NCI-H2227 treated with DMSO at 0.1 percent for 48 hours (cell line): Measurements from ENCODE around the gene PDXK.

Source experiments
- DNase-seq: peaks from one replicate; lab custom pipeline; 2025; lab: John Stamatoyannopoulos, UW

Gene PDXK

DNA sequence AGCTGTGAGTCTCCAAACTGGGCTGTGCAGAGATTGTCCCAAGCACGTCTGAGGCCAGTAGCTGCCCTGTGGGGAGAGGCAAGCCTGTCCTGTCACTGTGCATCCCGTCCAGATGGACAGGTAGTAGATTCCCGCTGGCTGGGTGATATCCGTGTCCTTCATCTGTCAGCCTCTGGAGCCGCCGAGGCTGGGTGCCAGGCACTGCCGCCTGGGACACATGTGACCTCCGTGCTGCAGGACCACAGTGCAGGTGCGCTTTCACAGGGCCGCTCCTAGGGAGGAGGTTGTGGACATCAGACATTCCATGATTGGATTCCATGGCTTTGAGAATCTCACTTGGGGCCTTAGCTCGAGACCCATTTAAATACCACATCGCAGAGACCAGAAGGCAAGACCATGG lies 4.7 kb downstream of the PDXK start:
- no peak for DNase-seq

DNA sequence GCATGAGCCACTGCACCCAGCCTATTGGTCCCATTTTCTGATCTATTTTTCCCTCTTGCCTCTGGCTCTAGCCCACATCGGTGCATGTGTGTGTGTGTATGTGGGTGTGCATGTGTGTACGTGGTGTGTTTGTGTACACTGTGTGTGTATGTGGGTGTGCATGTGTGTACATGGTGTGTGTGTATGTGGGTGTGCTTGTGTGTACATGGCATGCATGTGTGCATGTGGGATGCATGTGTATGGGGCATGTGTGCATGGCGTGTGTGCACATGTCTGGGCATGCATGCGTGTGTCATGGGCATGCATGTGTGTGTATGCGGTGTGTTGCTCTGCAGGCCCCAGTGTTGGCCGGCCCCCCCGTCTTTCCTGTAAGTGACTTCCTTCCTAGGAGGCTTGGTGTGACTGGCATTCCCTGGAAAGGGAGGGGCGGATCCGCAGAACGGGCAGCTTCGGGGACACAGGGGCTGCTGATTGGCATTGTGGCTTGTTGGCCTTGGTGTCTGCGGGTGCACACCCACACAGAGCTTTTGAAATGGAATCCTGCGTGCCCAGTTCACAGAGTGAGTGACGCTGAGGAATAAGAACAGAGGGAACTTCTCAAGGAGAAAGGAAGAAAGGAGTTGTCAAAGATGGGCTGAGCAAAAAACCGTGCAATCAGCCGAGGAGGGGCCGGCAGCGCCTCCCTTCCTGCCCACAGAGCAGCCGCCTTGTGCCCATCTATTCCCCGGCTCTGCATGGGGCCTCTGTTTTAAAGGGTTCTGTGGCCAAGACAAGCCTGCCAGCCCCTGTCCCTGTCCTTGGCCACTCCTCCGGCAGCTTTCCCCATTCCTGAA lies 8.0 kb downstream of the PDXK start:
- DNase-seq: no peak

DNA sequence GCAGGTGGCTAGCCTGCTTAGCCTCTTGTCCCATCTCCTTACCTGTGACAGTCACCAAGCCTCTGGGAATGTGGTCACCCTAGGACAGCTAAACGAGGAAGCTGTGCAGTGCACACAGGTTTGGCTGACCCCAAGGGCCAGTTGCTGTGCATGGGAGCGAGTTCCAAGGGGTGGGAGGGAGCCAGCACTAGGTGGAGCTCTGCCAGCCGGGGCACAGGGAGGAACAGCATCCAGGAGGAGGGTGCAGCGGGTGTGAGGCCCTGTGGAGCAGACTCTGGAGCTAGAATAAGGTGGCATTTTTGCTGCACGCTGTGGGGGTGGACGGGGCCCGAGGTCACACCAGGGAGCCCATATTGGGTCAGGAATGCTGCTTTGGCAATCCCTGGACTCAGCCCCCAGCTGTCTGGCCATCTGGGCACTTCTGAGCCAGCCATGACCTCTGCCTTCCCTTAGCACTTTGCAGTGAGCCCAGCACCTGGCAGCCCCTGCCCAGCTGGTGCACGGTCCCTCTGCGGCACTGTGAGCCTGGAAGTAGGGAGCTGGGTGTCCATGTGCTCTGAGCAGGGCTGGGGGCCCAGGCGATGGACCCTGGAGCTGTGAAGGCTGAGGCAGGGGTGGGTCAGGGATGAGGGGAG lies 8.7 kb downstream of the PDXK start:
- no peak for DNase-seq

DNA sequence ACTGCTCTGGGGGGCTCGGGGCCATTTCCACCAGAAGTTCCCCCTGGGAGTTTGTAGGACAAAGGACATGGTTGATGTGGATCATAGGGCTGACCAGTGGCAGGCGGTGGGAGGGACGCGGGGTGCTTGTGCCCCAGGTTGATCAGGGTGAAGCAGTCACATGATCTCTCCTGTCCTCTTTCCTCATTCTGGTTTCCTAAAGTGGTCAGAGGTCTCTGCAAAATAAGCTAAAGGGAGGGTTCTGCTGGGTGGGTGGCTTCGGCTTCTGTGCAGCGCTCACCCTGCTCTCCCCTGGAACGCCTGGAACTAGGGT lies 9.2 kb downstream of the PDXK start:
- DNase-seq: no peak

DNA sequence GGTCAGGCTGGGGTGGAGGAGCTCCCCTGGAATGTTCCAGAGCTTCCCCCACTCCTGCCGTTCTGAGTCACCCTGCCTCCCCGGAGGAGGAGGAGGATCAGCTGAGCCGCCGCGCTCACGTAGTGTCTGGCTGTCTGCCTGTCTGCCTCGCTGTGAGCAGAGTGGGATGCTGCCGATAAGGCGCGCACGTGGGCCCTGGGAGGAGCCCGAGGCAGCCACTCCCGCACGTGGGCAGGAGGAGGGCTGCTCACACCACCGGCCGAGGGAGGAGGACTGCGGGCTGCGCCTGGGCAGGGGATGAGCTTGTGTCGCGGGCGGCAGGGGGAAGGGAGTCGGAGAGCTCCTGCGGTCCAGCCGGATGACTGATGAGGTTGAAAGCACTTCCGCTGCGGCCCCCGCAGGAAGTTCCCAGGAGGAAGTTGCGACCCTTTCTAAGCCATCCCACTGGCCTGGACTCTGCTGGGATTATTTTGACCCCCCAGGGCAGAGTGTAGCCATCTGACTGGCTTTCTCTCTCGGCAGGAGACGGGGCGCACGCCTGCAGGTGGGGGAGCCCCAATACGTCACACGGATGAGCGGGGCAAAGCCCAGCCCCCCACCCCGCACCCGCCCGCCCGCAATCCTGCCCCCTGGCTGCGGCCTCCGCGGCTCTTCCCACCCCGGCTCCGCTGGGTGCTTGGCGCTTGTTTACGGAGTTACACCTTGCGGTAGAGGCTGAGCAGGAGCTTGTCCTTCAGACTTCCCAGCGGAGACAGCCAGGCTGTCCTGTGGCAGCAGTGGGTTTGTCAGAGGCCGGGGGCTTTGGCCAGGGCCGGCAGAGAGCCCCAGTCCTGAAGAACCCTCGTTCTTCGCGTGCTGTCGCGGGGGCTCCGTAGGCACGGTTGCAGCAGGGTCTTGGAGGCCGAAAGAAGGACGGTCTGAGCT lies 9.8 kb downstream of the PDXK start:
- peak; percentile 82 for DNase-seq

DNA sequence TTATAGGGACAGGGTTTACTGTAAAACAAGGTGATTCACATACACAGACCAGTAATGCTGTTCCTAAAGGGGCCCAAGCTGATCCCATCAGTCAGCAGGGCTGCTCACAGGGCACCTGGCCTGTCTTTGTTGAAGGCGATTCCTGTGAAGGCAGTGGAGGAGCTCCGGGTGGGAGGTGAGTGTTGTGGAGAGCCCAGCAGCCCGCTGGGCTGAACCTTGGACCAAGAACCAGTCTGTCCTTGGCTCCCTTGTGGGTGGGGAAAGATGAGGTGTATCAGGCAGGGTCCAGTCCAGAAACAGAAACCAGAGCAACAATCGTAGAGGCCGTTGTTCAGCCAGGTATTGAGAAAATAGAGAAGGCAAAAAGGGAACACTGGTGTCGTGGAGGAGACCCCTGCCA lies 12.5 kb downstream of the PDXK start:
- no peak for DNase-seq

DNA sequence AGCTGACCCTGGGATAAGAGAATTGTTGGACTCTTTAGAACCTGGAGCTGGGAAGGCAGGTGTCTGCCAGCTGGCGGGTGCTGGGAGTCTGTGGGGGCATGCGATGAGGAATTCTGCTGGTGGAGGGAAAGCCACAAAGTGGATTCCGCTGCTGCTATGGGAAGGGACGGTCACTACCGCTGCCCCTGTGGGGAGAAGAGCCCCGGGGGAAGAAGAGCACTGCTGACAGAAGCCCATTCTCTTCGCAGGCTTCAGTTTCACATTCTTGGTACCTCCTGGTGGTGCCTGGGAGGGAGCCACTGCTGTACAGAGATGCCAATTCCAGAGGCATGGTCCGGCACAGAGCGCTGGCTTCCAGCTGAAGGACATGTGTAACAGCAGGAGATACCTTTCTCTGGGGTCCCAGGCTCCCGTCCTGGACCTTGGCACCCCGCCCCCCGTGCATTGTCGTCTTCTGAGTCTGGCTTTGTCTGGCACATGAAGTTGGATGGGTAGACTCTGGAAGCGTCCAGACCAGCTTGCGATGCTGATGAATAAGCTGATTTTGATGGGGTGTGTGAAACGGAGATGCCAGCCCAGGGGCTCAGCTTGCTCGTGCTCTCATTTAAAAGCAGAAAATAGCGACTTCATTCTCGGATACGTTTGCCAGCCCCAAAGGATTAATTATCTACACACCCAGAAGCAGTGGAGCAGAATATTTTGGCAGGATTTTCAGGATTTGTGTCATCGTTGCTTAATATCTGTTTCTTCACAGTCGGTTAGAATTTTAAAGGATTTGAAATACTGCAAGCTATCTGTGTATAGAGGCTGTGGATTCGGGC lies 13.2 kb downstream of the PDXK start:
- DNase-seq: no peak

DNA sequence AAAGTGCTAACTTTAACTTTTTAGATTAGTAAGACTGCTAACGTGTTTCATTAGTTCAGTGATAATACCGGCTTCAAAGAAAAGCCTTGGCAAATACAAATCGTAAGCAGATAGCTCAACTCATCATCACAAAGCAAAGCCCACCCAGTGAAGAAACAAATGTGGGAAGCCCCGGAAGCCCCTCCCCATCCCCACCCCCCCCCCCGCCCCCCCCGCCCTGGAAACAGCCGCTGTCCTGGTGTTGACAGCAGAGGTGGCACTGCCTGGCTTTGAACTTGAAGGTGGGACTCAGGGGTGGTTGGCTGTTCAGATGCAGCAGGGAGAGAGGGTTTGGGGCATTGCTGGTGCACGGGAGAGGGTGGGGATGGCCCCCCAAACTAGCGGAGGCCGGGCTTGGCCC lies 14.1 kb downstream of the PDXK start:
- DNase-seq: no peak

DNA sequence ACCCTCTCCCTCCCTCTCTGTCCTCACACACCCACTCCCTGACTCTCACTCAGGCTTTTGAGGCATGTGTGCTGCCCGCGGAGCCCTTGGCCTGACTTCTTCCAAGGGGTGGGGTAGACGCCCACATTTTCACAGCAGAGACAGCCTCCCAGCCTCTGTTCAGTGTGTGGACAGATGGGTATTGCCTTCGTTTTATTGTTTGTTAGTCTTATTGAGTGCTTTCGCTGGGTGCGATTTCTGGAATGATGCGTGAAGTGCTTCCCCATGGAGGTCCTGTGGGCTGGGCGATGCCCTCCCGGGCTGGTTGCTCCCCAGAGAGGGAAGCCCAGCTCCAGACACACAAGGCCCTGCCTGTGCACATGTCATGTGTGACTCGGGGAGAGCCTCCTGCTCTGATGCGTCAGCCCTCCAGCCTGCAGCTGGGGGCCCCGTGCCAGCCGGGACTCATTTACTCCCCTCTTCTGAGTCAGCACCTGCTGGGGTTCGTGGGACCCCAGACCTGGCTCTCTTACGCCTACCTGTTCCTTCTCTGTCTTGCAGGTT lies 14.7 kb downstream of the PDXK start:
- DNase-seq: no peak

DNA sequence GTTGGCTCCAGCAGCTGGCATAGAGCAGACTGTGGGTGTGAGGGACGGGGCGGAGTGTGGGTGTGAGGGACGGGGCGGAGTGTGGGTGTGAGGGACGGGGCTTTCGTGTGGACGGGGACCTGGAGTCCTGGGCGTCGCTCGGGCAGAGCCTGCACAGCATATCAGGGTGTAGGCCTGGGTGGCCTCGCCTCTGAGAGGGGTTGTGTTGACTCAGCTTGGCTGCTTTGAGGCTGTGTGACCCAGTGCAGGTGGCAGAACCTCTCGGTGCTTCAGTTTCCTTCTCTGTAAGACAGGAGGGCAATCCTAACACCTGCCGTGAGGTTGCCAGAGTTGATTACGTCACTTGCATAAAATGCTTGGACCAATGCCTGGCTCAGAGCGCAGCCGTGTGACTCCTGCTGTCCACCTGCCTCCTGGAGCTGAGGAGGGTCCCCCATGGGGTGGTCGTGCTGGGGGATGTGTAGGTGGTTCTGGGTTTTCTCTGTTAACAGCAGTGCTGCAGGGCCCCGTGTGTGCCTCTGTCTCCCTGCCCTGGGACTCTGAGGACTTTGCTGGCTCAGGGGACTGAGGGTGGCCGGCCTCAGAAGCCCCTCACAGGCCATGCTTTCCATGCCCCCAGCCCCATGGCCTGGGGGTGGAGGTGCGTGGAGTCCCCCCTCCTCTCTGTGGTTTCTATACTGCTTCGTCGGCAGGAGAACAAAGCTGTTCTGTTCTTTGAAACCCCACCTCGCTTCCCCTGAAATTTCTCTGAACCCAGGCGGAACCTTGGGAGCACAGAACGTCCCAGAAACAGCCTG lies 15.4 kb downstream of the PDXK start:
- DNase-seq: no peak

DNA sequence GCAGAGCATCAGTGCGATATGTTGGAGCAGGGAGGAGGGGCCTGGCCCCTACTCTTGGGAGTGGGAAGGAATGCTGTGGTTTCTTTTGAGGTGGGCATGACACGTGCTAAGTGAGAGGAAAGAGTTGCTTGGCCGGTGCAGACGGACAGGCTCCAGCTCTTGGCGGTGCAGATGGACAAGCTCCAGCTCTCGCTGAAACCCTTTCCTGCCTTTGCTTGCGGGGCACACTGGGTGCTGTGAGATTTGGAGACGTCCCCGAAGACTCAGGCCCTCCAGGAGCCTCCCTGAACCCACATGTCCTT lies 15.9 kb downstream of the PDXK start:
- DNase-seq: no peak

DNA sequence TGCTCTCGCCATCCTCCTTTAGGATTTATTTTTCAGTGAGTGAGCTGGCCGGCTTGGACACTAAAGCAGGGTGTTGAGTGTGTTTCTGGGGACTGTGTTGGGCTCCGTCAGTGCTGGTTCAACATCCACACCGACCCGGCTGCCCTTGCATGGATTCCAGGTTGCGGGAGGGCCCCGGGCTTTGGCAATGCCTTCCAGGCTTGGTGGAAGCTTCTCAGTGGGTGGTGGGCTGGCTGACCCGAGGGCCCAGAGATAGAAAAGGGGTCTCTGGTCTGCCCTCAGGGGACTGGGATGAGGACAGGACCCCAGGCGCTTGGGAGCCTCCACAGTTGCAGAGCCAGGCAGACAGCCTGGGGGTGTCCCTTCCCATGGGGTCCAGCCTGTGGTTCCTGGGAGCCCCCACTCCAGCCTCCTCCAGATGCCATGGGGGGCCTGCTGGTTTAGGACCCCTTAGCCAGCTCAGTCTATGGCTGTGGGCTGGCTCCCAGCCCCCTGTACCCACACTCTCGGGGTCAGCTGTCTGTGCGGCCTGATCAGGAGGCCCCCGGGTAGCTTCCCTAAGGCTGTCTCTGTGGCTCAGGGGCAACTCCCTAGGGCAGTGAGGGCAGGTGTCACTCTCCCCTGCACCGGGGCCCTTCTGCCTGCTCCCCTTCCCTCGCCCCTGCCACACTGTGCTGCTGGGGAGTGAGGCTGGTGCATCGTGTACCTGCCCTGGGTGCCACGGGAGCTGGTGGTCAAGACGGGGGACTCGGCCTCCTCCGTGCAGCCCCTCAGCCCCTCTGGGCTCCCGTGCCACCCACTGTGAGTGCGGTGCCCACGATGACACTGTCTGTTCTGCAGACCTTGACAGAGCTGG lies 16.5 kb downstream of the PDXK start:
- DNase-seq: no peak

DNA sequence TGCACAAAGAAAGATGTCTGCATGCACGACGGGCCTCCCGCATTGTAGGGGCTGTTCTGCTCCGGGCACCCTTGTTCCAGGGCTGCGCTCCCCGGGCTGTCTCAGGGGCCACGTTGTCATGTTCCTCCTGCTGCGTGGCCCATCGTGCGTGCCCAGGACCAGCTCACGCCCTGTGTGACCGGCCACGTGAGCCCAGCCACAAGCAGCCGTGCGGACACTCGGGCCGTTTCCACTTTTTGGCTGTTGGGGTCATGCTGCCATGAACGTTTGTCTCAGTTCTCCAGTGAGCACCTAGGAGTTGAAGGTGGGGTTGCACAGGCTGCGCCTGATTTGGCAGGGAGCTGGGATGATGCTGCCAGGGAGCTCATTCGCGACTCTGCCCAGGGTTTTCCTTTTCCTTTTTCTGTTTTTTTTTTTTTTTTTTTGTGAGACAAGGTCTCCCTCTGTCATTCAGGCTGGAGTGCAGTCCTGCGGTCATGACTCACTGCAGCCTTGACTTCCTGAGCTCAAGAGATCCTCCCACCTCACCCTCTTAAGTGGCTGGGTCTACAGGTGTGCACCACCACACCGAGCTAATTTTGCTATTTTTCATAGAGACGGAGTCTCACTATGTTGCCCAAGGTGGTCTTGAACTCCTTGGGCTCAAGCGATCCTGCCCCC lies 17.4 kb downstream of the PDXK start:
- DNase-seq: no peak

DNA sequence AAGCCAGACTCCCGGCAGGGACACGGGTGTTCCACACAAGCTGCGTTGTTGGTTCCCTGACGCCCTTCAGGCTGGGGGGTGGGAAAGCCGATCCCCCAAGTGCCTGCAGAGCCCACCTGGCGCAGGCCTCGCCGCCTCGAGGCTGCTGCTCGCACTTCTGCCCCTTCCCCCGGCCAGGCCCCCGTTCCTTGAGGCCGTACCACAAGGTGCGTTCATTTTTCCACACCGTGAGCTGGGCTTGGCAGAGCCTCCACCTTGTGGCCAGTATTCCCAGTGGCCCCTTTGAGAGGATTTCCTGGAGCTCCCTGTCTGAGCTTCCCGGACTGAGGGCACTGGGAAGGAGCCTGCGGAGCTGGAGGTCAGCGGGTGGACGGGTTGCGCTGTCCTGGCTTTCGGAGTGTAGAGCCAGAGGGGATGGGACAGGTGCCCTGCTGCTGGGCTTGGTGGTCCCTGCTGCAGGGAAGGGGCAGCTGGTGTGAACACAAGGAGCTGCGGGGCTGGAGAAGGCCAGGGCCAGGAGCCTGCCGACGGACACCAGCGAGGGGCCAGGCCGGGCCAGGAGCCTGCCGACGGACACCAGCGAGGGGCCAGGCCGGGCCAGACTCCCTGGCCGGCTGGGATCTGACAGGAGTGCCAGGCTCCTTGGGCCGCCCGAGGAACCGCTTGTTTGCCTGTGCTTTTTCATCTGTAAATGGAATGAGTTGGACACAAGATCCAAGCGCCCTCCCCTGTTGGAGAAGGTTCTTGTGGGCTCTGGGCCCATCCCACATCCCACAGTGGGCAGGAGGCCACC lies 18.4 kb downstream of the PDXK start:
- no peak for DNase-seq

DNA sequence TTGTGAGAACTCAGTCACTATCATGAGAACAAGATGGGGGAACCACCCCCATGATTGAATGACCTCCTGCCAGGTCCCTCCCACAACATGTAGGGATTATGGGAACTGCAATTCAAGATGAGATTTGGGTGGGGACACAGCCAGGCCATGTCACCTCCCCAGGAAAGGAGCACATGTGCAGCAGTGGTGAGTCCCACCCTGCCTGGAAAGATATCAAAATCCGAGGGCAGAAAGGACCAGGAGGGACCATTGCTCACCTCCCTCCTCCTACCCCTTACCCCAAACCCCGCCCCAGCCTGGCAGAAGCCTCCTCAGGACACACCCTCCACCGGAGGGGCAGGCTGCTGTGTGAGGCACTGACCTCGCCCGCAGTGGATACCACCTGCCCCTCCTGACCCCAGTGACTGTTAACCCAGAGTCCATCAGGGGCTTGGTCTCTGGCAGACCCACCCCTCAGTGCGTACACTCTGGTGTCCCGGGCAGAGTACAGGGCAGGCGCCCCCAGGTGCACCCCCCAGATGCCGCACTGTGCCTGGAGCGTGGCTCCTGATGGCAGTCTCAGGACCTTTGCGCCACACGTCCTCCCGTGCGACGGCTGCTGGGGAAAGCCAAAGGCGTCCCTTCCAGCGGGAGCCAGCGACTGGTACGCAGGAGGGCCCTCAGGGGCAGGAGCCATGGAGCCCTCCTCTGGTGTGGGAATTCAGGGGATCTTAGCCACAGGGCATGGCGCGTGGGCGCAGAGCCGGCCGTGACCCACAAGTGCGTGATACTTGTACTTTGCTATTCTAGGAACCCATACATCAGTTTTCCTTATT lies 20.9 kb downstream of the PDXK start:
- no peak for DNase-seq

DNA sequence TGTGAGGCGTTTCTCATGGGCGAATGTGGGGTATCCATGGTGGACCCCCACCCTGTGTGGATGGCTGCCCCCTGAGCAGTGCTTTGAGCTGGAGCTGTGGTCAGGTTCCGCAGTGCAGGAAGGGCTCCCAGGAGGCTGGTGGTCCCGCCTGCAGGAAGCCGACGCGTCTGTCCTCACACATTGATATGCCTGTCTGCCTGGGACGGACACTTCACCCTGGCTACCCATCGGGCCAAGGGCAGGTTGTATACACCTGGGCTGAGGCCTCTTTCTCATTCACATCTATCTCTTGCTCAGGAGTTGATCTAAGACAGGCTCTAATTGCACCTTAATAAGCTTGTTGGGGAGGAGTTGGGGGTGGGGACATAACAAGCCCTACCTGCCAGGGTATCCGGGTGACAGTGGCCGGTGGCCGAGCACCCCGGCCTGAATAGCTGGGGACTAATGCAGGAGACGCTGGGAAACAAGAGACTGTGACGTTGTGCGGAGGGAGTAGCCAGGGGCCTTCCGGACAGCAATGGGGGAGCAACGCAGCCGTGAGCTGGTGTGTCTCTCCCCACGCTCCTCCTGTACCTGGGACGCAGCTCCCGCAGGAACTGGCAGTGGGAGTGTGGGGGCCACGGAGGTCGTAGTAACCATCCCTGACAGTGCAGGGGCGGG lies 21.7 kb downstream of the PDXK start:
- peak; percentile 15 for DNase-seq

DNA sequence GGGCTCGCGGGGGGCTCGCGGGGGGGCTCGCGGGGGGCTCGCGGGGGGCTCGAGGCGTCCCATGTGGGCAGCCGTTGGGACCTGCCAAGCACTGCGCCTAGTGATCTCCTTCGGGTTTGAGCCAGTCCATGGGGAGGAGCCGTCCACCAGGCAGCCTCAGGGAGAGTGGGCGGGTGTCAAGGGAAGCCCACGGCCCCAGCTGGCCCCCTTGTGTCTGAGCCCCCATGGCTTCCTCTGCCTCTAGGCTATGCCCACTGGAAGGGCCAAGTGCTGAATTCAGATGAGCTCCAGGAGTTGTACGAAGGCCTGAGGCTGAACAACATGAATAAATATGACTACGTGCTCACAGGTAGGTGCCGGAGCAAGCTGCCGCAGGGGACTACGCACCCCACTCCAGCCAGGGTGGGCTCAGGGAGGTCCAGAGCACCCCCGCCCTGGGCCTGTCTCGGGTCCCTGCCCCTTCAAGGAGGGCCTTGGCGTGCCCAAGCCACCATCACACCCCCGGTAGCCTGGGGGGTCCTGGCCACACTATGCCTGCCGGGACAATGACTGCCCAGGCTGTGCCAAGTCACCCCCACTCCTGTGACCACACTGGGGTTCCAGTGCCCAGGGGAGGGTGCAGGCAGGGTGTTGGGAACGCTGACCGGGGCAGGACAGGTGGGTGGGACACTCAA lies 22.6 kb downstream of the PDXK start:
- DNase-seq: no peak
